CD4-positive, alpha-beta T cell treated with Interferon gamma for 1 hour (primary cell): Measurements from ENCODE around the gene PLD1.

Experiments used
- DNase-seq: peaks from one replicate; pipeline ENCODE4 v3.0.0-alpha.2; 2020

The PLD1 gene

DNA sequence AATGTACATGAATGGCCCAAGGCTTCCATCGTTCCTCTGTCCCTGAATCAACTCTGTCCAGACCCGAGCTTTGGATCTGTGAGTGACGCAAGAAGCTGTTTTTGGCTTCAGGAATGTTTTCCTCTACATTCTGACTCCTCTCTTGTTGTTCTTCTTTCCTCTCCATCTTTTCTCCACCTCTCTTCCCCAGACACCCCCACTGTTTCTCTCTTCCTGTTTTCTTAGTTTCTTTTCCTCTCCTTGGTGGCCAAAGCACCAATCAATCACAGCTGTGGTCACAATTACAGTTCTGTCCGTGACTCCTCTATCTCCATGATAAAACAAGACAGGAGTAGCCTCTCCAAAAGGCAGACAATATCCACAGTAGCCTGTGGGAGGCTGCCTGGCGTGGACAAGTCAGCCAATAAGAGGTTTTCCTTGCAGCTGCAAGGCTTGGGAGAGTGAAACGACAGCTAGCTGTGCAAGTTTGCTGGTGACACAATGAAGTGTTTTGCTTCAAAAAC is 28.0 kb upstream of the PLD1 start:
- no peak for DNase-seq

GRCh38 chr3:171837698-171838097 is 27.4 kb upstream of the PLD1 start:
- no peak for DNase-seq

DNA sequence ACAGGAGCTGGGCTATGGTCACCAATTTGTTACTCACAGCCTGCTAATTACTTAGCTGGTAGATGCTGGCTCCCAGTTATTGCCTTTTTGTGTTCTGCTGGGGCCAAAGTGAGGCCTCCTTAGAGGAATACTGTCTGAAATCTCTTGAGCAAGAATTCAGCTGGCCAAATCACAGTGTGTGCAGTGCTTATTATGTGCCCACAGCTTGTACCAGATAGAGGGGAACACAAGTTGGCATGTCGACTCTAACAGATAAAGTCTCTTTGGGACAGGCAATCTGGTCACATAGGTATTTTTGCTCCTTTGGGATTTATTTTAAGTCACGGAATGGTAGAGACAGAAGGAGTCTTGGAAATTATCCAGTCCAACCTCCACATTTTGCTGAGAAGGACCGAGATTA is 26.6 kb upstream of the PLD1 start:
- no peak for DNase-seq

DNA sequence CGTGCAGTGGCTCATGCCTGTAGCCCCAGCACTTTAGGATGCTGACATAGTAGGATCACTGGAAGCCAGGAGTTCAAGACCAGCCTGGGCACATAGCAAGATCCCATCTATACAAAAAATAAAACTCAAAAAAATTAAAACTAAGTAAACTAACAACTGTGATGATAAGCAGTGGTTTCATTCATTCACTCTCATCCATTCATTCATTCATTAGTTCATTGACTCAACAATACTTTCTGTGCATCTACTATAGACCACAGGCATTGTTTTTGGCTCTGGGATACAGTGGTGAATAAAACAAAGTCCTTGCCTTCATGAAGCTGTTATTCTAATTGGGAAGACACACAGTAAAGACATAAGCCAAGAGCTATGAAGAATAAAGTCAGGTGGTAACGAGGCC is 25.3 kb upstream of the PLD1 start:
- DNase-seq, result no peak

DNA sequence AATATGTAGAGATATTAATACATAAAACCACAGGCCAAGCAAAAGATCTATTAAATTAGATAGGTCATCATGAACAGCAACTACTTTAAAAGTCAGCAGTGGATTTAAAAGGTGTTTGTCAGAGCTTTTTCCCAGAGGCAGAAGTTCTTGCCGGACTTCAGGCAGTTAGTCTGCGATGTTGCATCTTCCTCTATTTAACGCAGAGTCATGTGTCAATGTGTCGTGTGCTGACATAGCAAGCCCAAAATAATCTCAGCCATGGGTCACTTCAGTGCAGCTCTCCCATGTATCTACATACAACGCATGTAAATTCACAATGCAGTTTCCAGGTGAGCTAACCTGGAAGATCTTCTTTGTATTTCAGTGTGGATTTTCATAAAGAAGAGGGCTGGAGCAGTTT is 24.8 kb upstream of the PLD1 start:
- peak; percentile 5 for DNase-seq

GRCh38 chr3:171834461-171834801 is 24.1 kb upstream of the PLD1 start:
- DNase-seq, result no peak

GRCh38 chr3:171833789-171834460 is 23.6 kb upstream of the PLD1 start:
- no peak for DNase-seq

DNA sequence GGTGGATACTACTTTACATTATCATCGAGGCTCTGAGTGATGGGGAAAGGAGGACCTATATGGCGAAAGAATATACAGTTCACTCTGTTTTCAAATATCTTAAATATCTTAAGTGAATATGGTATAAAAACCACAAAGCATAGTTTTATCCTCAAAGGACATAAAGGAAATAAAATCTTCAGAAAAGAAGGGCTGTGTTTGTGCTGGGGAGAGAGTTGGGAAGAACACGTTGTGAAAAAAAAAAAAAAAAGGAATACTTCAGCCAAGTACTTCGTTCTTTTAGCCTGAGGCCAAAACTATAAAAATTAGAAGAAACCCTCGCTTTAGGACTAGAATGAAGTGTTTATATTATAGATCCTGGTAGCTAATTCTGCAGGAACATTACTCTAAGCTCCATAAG is 22.7 kb upstream of the PLD1 start:
- no peak for DNase-seq

GRCh38 chr3:171831936-171832335 is 21.7 kb upstream of the PLD1 start:
- no peak for DNase-seq

- no peak for DNase-seq
These were observed 20.2 kb upstream of the PLD1 start for GRCh38 chr3:171830518-171830875.

GRCh38 chr3:171829841-171830517 is 19.7 kb upstream of the PLD1 start:
- DNase-seq, result peak; percentile 13

DNA sequence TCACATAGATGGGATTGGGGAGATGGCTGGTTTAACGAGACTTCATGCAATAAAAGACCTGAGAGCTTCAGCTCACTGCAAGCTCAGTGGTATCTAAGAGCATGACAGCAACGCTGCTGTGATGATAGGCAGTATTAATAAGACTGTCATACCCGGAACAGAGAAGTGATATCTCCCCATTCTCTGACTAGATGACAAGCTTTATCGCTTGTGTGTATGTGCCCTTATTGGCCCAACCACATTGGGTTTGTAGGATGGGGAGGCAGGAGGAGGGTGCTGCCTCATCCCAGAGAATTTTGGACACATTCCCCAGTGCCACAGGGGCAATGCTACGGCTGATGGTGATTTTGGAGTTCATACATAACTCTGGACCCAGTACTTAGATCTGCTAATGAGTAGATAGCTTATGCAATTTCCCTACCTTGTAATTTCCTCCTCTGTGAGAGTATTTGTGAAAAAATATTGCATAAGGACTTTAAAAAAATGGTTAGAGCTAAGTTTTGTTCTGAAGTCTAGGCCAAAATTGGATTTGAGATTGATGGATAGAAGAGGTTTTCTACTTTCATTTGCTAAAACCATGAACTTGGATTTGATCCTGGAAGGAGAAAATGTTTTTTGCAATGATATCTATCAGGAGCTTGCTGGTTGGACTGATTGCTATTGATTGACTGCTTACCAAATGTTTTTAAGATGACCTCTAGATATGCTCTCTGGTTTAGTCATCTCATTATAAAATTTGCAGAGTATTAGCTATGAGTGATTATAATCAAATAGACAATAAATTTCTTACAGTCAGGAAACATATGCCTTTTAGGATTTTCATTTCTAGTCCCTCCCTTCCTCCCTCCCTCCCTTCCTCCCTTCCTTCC is 18.9 kb upstream of the PLD1 start:
- no peak for DNase-seq

DNA sequence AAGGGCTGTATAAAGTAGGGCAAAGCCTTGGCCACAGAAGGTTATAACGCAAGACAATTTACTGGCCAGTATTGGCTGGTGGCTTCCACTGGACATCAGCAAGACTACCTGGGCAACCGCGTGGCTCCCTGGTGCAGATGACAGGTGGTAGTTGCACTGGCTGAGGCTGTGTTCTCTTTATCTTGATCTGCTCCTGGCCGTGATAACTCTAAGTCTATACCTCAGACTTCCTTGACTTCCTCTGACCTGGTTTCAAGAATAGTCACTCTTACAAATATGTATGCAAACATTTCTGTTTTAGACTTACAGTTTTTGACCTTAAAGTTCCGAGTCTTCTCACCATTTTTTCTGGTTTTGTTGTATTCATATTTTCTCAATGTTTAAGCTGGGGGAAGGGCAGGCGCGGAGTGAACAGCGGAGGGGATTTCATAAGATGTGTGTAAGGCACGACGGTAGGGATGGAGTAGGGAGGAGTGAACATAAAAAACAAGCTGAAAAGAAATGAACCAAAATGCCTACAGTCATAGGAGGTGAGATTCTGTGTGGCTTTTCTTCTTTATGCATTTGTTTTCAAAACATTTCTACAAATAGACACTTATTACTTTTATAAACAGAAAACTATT is 17.7 kb upstream of the PLD1 start:
- DNase-seq, result no peak

GRCh38 chr3:171827385-171827784 is 17.1 kb upstream of the PLD1 start:
- no peak for DNase-seq

DNA sequence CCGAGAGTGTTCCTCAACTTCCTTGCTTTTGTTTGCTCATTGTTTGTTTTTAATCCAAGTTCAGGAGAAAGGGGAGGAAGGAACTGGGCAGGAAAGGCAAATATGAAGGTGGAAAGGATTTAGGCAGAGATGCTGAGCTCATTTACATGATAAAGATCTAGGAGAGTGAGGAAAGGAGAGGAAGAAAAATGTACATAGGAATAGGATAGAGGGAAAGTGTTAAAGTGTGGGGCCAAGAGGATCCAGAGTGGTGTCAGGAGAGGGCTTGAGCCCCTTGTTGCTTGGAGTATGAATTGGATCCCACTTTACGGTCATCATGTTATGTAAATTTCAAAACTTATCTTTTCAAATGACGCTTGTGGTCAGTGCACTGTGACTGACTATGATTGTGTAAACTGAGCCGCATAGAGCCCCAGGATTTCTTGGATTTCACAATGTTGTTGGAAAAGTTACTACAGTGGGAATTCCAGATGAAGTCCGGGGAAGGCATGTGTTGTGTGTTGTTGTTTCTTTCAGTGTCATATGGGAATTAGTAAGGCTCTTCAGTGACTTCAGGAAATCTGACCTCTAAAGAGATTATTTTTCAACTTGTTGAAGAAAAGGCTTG is 15.0 kb upstream of the PLD1 start:
- DNase-seq, result no peak

GRCh38 chr3:171824824-171825221 is 14.5 kb upstream of the PLD1 start:
- no peak for DNase-seq

GRCh38 chr3:171824116-171824515 is 13.8 kb upstream of the PLD1 start:
- no peak for DNase-seq

DNA sequence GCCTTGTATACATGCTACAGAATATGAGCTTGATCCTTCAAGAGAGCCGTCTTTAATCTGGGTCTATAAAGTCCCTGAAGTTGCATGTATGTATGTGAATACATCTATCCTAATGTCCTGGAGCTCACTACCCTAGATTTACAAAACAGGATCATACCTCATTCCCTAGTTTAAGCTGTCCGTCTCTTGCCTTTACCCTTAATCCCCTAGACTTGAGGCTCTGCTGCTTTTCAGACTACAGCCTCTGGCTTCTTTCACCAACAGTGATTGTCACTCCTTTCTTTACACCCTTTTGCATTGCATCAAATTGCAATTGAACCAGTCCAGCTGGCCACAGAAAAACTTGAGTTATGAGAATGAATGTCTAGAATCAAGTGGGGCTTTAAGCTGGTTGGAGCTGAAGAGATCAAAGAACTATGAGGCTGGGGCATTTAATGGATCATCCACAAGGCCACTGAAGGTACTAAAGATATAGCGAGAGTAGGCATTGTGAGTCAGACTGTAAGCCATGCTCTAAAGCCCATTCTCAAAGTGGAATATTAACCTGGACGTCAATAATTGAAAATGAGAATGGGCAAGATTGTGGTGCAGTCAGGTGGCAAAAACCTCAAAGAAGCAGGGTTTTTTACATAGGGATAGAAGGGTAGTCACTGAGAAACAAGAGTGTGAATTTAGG is 12.3 kb upstream of the PLD1 start:
- no peak for DNase-seq

- DNase-seq, result no peak
These were observed 11.6 kb upstream of the PLD1 start for GRCh38 chr3:171821778-171822358.

DNA sequence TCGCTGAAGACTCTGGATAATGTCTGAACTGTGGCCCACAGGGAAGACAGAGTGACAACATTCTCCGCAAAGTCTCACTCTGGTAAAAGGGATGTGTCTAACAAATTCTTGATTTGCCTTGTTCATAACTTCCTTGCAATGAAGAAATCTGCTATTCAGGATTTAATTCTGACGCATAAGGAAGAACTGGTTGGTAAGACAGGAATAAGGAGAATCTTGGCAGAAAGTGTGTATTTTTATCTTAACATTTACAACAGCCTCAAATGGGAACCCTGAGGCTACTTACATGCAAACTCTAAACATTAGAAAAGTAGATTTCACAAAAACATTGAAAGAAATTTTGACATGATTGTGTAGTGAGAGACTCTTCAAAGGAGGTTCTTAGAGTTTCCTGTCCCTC is 10.8 kb upstream of the PLD1 start:
- DNase-seq, result no peak

DNA sequence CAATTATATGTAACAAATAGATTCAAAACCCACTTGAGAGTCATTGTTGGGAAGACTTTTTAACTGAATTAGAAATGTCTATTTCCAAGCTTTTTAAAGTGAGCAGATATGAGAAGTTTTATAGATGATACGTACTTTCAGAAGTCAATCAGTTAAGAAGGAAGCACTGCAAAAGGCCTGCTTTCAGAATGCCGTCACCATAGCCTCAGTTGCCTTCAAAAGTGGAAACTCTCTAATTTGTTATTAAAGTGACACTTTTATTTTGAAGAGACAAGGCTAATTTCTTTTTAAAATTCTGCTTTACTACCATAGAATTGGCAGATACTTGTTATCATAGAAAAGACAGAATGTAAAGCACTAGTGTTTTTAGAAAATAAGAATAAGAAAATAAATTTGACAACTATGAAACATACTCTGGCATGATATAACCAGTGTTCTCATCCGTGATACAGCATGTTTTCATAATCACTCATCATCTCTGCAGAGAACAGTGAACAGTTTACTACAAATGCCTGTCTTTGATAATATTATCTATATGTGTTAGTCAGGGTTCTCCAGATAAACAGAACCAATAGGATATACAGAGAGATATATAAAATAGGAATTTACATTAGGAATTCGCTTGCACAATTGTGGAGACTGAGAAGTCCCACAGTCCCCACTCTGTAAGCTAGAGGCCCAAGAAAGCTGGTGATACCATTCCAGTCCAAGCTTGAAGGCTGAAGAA is 7.0 kb upstream of the PLD1 start:
- DNase-seq, result no peak
